Measurements from ENCODE around the gene RFX2.

DNA sequence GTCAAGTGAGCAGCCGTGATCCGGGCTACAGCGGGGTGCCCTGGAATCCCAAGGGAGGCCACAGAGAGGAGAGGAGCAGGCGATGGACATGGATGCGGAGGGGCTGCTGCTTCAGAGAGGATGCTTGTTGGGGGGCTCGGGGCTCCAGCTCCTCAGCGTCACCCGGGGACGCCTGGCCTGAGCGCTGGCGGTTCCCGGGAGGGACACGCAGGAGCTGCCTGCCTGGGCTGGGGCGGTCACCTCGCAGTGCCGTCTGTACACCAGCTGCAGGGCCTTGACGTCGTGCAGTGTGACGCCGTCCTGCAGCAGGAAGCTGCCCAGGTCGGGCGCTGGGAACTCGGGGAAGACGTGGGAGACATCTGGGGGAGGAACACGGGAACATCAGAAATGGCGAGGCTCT lies 102.4 kb downstream of the RFX2 start:
- TF ChIP-seq, protein P1, sequence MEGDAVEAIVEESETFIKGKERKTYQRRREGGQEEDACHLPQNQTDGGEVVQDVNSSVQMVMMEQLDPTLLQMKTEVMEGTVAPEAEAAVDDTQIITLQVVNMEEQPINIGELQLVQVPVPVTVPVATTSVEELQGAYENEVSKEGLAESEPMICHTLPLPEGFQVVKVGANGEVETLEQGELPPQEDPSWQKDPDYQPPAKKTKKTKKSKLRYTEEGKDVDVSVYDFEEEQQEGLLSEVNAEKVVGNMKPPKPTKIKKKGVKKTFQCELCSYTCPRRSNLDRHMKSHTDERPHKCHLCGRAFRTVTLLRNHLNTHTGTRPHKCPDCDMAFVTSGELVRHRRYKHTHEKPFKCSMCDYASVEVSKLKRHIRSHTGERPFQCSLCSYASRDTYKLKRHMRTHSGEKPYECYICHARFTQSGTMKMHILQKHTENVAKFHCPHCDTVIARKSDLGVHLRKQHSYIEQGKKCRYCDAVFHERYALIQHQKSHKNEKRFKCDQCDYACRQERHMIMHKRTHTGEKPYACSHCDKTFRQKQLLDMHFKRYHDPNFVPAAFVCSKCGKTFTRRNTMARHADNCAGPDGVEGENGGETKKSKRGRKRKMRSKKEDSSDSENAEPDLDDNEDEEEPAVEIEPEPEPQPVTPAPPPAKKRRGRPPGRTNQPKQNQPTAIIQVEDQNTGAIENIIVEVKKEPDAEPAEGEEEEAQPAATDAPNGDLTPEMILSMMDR (IDR thresholded peaks at IDR 0.05), result no peak
- TF ChIP-seq RFX5 (IDR thresholded peaks at IDR 0.05) (no peak), RCOR1 (IDR thresholded peaks at IDR 0.05; ENCODE audit: low read depth, low read length) (no peak), CHD2 (IDR thresholded peaks at IDR 0.05; ENCODE audit: low read length, partially characterized antibody) (no peak), EP300 (IDR thresholded peaks at IDR 0.05) (no peak), CHD4 (IDR thresholded peaks at IDR 0.05; ENCODE audit: borderline replicate concordance) (no peak), KDM1A (IDR thresholded peaks at IDR 0.05; ENCODE audit: low read depth) (no peak), MYC (IDR thresholded peaks at IDR 0.05; ENCODE audit: borderline replicate concordance, low read length) (no peak), SMC3 (IDR thresholded peaks at IDR 0.05) (no peak)
- TF ChIP-seq, protein P2, sequence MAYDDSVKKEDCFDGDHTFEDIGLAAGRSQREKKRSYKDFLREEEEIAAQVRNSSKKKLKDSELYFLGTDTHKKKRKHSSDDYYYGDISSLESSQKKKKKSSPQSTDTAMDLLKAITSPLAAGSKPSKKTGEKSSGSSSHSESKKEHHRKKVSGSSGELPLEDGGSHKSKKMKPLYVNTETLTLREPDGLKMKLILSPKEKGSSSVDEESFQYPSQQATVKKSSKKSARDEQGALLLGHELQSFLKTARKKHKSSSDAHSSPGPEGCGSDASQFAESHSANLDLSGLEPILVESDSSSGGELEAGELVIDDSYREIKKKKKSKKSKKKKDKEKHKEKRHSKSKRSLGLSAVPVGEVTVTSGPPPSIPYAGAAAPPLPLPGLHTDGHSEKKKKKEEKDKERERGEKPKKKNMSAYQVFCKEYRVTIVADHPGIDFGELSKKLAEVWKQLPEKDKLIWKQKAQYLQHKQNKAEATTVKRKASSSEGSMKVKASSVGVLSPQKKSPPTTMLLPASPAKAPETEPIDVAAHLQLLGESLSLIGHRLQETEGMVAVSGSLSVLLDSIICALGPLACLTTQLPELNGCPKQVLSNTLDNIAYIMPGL (CRISPR knock-in tag; IDR thresholded peaks at IDR 0.05; ENCODE audit: borderline replicate concordance), result no peak
